COLO668 (cell line): ENCODE measurements around the gene SSX4B.
"Not testable (repeated sequence)": the region's sequence is repeated elsewhere in the genome, so short reads cannot be mapped to it uniquely, and the experiment has no call there.

Source experiments
- DNase-seq: peaks from one replicate; lab custom pipeline; 2025; ENCODE audit not compliant: unreplicated experiment; lab: John Stamatoyannopoulos, UW

Gene SSX4B, protein sequence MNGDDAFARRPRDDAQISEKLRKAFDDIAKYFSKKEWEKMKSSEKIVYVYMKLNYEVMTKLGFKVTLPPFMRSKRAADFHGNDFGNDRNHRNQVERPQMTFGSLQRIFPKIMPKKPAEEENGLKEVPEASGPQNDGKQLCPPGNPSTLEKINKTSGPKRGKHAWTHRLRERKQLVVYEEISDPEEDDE

DNA sequence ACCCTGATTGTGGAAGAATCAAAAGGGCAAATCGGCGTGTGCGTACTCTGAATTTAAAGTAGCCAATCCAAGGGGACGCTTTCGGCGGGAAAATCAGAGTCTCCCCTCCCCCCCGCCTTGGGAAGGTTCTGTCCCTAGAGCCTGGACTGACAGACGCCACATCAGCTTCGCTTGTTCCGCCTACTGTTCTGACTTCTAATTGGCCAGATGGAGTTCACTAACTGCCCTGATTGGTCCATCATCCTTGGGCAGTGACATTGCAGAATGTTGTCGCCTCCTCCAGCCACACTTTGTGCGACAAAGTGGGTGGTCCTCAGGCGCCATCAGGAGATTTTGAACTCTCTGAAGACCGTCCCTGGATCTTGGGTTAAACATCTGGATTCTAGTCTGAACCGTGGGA, at the start of gene SSX4B:
SSX4B (minus strand) TSS at position 101 of the 400 bp plus-strand sequence. CDS start 588 bp downstream, outside the sequence.
- DNase-seq, result not testable (repeated sequence)

DNA sequence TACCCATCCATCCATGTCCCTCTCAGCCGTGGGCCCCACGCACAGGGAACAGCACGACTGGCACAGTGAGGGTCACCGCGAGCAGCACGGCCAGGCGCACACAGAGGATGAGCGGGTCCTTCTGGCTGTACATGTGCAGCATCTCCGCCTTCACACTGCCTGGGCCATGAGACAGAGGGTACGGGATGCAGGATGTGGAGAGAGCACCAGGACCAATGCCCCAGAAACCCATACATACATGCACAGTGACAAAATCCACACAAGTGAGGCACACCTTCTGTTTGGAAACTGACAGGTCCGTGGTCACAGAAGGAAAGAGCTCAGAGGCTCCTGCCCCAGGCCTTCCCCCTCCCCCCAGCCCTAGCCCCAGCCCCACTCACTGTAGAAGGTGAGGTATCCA, 48.8 kb upstream of the SSX4B start:
- DNase-seq, result no peak

DNA sequence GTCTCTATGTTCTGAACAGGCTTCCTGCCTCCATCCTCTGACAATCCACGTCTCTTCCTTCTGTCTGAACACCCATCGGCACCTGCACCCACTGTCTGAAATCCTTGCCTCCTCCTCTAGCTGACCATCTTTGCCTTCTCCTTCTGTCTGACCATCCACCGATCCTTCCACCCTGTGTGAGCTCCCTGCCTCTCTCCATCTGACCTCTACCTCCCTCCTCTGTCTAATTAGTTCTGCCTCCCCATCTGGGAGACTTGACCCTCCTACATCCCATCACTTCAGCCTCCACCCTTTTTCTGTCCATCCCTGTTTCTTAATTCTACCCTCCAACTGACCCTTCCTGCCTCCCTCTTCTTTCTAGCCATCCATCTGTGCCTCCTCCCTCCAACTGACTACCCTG, 48.3 kb upstream of the SSX4B start:
- DNase-seq, result no peak

DNA sequence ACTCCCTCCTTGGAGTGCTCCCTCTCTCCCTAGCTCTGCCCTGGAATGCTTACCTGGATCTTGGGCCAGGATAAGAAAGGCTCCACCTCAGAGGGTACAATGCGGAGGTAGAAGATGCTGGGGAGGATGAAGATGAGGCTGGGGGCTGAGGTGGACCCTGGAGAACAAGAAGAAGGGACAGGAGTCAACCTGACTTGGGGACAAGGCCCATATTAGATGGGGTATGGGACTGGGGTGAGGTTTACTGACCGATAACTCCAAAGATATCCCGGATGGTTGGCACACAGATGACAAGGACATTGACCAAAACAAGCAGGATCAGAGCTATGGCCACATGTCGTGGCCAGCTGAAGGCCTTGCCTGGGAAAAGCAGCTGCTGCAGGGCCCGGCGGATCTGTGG, 47.7 kb upstream of the SSX4B start:
- no peak for DNase-seq

DNA sequence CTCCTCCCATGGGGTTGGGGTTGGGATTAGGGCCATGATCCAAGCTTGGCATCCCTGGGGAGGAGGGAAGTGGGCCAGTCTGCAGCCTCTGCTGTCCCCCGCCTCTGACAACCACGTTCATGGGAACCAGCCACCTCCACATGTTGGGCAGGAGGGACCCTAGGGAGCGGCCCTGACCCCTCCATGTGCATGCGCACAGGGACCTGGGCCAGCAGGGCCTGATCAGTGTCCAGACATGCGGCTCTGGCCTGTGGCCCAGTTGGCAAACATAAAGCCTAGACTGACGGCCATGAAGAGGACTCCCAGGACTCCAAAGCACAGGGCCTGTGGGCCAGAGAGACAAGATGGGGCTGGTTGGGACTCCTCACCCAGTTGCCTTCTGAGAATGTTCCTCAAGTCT, 47.0 kb upstream of the SSX4B start:
- DNase-seq, result no peak

DNA sequence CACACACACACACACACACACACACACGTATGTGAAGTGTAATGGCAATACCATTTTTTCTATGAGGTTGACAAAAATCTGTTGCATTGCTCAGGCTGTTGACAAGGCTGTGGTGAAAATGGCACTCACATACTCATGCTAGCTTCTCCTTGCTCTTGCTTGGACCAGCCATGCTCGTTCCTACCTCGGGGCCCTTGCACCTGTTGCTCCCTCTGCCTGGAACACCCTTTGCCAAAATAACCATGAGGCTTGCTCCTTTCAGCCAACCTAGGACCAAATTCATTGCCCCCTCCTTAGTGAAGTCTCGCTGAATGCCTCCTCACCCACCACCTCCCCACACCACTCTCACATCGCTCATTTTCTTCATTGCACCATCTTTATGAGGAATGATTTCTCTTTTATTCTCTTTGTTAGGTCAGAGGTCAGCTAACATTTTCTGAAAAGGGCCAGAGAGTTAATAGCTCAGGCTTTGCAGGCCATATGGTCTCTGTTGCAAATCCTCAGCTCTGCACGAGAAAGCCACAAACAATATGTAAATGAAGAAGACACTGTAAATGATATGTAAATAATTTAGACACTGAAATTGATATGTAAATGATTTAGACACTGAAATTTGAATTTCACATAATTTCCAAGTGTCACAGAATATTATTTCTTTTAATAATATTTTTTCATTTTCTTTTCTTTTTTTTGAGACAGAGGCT, 45.0 kb upstream of the SSX4B start:
- no peak for DNase-seq

DNA sequence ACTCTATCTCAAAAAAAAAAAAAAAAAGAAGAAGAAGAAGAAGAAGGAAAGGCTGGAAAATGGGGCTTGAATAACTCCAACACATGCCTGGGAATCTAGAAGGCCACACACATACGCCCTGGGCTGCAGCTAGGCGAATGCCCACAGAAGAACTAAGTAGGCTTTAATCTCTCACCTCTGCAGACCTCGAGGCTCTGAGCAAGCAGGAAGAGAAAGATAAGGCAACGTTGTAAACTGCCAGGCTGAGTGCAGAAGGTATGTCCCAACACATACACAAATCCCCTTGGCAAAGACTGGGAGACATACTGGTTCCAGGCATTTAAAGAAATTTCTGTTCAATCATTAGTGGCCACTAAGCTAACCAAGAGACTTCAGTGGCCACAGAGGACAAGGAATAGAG, 39.9 kb upstream of the SSX4B start:
- no peak for DNase-seq

DNA sequence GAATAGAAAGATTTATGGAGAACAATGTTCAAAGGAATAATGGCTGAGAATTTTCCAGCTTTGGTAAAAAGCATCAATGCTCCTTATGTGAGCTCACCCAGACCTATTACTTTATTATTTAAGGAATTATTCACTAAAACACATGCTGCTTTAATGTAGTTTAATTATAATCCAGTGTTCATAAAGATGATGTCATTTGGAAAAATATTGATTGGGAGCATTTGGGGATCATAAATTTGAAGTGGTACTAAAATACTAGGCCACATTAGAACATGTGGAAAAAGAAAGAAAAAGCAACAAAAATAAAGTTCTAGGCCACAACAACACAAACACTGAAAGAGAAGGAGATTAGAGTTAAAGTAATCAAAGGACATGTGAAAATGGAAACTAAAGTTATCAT, 38.3 kb upstream of the SSX4B start:
- no peak for DNase-seq

DNA sequence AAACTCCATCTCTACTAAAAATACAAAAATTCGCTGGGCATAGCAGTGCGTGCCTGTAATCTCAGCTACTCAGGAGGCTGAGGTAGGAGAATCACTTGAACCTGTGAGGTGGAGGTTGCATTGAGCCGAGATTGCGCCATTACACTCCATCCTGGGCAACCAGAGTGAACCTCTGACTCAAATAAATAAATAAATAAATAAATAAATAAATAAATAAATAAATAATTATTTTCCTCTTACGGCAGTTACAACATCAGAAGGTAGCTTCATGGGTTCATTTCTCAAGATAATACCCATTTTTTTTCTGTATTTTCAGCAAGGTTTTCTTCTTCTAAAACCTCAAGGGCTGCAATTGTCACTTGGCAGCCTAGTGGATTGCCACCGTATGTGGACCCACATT, 35.4 kb upstream of the SSX4B start:
- DNase-seq, result not testable (repeated sequence)

DNA sequence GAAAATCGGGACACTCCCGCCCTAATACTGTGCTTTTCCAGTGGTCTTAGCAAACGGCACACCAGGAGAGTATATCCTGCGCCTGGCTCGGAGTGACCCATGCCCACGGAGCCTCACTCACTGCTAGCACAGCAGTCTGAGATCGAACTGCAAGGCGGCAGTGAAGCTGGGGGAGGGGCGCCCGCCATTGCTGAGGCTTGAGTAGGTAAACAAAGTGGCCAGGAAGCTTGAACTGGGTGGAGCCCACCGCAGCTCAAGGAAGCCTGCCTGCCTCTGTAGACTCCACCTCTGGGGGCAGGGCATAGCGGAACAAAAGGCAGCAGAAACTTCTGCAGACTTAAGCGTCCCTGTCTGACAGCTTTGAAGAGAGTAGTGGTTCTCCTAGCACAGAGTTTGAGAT, 22.0 kb upstream of the SSX4B start:
- not testable (repeated sequence) for DNase-seq

DNA sequence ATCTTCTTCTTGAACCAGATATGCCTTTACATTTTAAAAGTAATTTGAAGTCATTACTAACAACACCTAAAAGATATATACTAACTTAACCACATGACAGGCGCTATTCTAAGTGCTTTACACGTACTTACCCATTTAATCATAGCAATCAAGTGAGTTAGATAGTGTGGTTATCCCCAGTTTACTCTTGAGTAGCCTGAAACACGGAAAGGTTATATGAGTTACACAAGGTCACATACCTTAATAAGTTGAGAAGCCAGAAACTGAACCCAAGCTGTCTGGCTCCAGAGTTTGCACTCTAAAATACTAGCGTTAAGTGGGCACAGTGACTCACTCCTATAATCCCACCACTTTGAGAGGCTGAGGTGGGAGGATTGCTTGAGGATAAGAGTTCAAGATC, 18.4 kb upstream of the SSX4B start:
- DNase-seq, result not testable (repeated sequence)

DNA sequence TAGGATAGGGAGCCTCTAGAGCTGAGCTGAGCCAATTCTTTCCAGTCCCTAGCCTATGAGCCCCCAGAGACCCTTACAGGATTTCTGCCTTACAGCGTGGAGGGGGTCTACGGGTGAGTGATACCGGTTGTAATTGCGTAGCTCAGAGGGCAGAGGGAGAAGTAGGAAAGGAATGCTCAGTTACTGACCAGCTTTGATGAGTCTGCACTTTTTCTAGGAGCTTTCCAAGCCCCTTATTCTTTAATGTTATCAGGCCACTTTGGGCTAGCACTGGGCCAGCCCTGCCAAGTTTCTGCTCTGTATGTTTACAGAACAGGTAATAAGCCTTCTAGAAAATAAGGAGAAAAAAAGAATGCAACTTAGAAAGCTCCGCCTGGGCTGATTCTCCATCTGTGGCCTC, 17.8 kb upstream of the SSX4B start:
- DNase-seq, result not testable (repeated sequence)

DNA sequence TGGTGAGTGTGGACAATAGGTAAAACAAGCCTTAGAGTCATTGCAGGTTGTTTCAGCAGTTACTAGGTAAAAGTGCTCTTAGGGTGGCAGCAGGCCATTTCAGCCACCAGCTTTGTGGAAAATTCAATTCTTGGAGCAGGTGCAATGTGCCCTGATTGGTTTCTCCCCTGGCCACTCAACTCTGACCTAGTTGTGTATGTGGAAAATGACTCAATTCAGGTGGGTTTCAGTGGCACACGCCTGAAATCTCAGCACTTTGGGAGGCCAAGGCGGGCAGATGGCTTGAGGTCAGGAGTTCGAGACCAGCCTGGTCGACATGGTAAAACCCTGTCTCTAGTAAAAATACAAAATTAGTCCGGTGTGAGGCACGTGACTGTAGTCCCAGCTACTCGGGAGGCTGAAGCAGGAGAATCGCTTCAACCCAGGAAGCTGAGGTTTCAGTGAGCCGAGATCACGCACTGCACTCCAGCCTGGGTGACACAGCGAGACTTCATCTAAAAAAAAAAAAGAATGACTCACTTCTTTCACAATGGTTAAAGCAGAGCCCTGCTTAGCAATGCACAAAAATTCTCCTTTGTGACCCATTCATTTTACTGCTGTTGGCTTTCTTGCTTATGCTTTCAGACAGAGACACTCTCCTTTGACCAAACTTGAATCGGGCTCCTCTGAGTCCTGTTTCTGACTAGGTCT, 15.4 kb upstream of the SSX4B start:
- not testable (repeated sequence) for DNase-seq

DNA sequence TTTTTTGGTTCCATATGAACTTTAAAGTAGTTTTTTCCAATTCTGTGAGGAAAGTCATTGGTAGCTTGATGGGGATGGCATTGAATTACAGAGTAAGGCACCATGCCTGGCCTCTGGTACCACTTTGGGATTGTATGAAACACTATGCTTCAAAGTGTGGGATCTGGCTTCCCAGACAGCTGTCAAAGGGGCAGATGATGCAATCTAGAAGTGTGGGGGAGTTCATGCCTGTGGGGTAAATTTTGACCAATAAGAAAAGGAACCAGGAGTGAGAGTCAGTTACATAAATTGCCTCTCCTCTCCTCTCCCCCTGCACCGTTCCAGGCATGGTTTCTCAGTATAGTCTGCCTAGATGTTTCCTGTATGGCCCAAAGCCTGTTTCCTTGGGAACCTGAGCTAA, 13.9 kb downstream of the SSX4B start:
- not testable (repeated sequence) for DNase-seq

DNA sequence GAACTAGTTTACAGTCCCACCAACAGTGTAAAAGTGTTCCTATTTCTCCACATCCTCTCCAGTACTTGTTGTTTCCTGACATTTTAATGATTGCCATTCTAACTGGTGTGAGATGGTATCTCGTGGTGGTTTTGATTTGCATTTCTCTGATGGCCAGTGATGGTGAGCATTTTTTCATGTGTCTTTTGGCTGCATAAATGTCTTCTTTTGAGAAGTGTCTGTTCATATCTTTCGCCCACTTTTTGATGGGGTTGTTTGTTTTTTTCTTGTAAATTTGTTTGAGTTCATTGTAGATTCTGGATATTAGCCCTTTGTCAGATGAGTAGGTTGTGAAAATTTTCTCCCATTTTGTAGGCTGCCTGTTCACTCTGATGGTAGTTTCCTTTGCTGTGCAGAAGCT, 14.8 kb downstream of the SSX4B start:
- not testable (repeated sequence) for DNase-seq

DNA sequence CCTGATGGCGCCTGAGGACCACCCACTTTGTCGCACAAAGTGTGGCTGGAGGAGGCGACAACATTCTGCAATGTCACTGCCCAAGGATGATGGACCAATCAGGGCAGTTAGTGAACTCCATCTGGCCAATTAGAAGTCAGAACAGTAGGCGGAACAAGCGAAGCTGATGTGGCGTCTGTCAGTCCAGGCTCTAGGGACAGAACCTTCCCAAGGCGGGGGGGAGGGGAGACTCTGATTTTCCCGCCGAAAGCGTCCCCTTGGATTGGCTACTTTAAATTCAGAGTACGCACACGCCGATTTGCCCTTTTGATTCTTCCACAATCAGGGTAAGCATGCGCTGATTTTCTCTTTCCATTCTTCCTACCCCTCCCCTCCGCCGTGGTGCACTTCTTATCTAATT, 28.5 kb downstream of the SSX4B start, which contains the start of gene SSX4:
SSX4 (plus strand) TSS at position 301 of the 400 bp plus-strand sequence. CDS start 515 bp downstream, outside the sequence.
- DNase-seq, result not testable (repeated sequence)

DNA sequence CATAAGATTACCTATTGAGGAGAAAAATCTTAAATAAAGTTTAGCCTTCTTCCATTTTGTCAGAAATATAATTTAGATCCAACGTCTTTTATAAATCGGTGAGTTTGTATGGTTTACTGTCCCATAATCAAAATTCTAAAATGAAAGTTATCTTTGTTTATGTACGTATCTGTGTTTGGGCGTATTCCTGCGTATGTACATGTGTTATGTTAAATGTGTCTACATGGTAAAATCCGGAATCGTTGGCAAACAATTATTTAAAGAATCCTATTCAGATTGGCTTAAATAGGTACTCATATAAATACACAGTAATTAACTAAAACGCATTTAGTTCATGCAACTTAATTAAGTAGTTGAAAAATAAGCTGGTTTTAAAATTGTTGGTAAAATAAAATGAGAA, 41.4 kb downstream of the SSX4B start:
- not testable (repeated sequence) for DNase-seq

DNA sequence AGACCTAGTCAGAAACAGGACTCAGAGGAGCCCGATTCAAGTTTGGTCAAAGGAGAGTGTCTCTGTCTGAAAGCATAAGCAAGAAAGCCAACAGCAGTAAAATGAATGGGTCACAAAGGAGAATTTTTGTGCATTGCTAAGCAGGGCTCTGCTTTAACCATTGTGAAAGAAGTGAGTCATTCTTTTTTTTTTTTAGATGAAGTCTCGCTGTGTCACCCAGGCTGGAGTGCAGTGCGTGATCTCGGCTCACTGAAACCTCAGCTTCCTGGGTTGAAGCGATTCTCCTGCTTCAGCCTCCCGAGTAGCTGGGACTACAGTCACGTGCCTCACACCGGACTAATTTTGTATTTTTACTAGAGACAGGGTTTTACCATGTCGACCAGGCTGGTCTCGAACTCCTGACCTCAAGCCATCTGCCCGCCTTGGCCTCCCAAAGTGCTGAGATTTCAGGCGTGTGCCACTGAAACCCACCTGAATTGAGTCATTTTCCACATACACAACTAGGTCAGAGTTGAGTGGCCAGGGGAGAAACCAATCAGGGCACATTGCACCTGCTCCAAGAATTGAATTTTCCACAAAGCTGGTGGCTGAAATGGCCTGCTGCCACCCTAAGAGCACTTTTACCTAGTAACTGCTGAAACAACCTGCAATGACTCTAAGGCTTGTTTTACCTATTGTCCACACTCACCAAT, 43.9 kb downstream of the SSX4B start:
- DNase-seq, result not testable (repeated sequence)

DNA sequence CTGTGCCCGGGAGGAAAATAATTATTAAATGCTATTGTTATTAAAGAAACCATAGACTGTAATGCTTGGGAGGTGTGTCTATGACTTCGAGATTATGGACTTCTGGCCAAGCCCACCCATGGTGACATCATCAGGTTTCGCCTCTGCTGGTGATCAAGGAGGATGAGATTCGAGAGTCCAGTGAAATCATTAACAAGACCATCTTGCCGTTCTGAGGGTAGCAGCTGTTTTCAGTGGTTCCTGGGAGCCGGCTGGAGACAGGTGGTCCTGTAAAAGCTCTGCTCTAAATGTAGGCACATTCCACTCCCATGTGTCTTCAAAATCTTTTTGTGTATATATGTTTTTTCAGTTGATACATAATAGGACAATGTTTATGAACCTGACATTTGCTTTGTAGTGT, 52.5 kb downstream of the SSX4B start:
- not testable (repeated sequence) for DNase-seq

DNA sequence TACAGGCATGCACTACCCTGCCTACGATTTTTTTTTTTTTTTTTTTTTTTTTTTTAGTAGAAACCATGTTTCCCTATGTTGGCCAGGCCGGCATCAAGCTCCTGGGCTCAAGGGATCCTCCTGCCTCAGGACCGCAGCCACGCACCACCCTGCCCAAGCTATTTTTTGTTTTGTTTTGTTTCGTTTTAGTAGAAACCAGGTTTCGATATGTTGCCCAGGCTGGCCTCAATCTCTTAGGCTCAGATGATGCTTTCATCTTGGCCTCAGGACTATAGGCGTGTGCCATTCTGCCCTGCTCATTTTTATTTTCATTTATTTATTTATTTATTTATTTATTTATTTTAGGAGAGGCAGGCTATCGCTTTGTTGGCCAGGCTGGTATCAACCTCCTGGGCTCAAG, 54.1 kb downstream of the SSX4B start:
- no peak for DNase-seq

DNA sequence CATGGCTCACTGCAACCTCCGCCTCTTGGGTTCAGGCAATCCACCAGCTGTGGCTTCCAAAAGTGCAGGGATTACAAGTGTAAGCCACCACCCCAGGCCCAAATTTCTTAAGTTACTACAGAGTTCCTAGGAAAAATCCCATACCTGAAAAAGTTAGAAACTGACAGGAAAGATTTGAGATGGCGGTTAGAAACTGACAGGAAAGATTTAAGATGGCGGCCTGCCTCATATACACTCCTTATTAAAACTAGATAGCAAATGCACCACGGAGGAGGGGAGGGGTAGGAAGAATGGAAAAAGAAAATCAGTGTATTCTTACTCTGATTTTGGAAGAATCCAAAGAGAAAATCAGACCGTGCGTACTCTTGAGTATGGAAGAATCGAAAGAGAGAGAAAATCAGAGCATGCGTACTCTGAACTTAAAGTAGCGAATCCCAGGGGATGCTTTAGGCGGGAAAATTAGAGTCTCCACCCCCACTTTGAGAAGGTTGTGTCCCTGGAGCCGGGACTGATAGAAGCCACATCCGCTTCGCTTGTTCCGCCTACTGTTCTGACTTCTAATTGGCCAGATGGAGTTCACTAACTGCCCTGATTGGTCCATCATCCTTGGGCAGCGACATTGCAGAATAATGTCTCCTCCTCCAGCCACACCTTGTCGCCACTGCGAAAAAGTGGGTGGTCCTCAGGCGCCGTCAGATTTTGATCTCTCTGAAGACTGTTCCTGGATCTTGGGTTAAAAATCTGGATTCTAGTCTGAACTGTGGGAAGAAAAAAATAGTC, 55.3 kb downstream of the SSX4B start, which contains the start of gene SSX3:
SSX3 (minus strand) TSS at position 389 of the 780 bp plus-strand sequence. CDS start 1,454 bp downstream, outside the sequence.
- DNase-seq, result not testable (repeated sequence)
